HG02623 (cell line): ENCODE measurements around the gene PDZD2.
A peak's percentile ranks its signal among the peaks of the same experiment; 100 is the strongest.
"Not testable (repeated sequence)": the region's sequence is repeated elsewhere in the genome, so short reads cannot be mapped to it uniquely, and the experiment has no call there.

Experiments
- ATAC-seq: cut with Tn5 transposase; IDR thresholded peaks from one replicate; pipeline ENCODE4 v1.9.1; 2021; ENCODE audit warnings: moderate library complexity; ENCODE audit not compliant: unreplicated experiment

Gene PDZD2

DNA sequence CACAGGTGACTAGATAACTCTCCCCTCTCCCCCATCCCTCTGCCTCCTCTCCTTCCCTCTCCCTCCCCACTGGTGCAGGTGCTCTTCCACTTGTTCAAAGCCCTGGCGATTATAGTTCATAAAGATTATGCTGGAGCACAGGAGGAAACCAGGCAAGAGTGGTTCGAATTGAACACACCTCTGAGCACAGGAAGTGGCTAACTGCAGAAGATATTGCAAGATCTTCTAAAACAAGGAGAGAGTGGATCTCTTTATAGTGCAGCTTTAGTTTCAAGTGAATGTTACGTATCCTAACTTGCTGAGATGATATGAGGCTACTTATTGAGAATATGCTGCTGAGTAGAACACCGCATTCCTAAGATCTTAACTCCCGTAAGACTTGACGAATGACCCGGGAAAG is 356.8 kb downstream of the PDZD2 start:
- ATAC-seq, result no peak

DNA sequence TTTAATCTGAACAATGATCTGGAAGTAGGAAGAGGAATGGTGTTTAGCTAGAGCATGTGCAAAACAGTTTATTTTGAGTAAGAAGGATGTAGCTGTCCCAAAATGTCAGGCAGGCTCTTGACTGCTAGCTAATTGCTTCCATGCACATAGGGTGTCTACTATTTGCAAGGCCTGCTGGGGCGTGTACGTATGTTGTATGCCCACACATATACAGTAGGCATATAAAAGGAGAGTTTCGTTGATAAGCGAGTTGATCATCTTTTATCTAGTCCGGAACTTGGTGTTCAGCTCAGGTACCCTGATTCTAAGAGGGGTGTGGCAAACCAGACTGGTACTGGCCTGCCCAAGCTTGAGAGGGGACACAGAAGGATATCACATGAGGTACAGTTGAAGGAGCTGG is 358.0 kb downstream of the PDZD2 start:
- ATAC-seq, result no peak

DNA sequence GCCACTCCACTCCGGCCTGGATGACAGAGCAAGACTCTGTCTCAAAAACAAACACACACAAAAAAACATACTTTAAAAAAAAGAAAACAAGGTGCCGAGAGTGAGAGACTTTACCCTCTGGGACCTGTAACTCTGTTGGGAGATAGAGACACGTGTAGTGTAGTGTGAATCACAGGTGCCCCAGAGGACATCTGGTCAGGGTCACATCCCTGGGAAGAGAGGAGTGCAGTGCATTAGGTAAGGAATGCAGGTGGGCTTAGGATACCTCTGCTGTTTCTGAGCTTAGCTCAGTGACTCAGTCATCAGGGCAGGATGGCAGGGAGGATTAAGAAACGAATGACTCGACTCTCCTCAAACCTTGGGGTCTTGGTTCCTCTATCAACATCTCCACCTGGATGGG is 360.5 kb downstream of the PDZD2 start:
- no peak for ATAC-seq

DNA sequence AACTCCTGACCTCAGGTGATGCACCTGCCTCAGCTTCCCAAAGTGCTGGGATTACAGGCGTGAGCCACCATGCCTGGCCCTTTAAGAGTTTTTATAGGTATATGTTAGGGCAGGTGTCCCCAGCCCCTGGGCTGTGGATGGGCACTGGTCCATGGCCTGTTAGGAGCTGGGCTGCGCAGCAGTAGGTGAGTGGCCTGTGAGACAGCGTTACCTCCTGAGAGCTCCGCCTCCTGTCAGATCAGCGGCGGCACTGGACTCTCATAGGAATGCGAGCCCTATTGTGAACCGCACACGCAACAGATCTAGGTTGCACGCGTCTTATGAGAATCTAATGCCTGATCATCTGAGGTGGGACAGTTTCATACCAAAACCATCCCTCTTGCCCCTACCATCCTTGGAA is 361.8 kb downstream of the PDZD2 start:
- no peak for ATAC-seq

DNA sequence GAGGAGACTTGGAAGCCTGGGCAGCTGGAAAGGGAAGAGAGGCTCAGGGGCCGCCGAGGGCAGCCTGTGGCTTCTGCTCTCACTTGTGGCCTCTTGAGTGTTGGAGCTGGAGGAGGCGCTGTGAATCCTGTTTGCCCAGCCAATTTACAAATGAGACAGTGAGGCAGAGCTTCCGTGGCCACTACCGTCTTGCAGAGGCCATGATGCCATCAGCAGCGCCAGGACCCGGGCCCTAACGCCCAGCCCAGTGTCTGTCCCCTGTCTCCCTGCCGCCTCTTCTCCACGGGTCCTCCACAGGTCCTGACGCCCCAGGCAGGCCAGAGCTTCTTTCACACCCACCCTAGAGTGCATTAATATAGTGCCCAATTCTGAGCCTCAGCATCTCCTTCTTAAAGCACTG is 362.4 kb downstream of the PDZD2 start:
- ATAC-seq, result no peak

DNA sequence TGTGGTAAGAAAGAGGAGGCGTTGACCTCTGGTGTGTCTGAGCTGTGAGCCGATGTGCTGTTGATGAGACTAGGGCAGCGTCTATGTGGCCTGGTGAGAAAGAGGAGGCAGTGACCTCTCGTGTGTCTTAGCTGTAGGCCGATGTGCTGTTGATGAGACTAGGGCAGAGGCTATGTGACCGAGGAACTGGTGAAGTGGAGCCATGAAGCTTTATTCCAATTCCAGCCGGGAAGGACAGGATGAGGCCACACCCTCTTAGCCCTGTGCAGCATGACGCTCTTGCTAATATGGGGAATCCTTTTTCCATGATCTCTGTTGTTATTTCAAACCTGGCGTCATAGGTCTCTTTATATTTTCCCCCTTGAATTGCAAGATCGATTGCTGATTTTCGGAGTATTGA is 362.8 kb downstream of the PDZD2 start:
- ATAC-seq, result no peak

DNA sequence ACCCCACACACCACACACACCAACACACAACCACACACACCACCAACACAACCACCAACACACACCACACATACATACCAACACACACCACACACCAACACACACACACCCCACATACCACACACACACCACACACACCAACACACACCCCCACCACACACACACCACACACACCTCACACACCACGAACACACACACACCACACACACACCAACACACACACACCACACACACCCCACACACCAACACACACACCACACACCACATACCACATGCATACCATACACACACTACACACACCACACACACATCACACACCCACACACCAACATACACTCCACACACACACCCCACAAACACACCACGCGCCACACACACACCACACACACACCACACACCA is 363.8 kb downstream of the PDZD2 start:
- ATAC-seq, result no peak

DNA sequence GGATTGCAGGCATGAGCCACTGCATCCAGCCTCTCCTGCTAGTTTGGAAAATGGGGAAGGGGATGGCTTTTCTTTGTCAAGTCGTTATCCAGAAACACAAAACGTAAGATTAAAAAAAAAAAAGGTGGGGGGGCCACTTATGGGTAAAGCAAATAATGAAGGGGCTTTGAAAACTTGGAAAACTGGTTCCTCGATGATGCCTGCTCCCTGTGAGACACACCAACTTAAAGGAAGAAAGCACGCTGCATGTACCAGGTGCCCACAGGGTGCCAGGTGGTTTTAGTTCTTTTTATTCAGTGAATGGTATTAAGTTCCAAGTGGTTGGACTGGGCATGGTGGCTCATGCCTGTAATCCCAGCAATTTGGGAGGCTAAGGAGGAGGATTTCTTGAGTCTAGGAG is 365.1 kb downstream of the PDZD2 start:
- no peak for ATAC-seq

DNA sequence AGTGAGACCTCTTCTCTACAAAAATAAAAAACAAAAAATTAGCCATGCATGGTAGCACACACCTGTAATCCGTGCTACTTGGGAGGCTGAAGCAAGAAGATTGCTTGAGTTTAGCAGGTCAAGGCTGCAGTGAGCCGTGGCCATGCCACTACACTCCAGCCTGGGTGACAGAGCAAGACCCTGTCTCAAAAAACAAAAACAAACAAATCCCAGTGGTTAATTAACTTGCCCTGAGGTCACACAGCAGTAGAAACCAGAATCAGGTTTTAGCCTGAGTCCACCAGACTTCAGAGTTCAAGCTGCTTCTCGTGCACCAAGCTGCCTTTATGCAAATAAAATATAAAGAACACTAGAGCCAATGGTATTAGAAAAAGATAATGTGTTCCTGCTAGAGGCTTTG is 365.5 kb downstream of the PDZD2 start:
- ATAC-seq, result peak; percentile 51

DNA sequence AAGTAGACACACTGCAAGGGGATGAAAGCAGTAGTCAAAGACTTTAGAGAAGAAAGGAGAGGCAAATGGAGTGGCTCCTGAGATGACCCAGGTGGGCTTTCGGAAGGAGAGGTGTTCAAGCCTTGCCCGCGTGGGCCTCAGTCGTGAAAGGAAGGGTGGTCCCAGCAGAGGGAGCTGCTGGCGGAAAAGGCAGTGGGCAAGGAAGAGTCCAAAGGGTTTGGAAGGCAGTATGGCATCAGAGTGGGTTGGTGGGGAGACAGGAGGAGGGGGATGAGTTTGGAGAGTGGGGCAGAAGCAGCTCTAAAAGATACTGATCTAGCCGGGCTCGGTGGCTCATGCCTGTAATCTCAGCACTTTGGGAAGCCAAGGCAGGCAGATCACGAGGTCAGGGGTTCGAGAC is 369.8 kb downstream of the PDZD2 start:
- ATAC-seq, result no peak

DNA sequence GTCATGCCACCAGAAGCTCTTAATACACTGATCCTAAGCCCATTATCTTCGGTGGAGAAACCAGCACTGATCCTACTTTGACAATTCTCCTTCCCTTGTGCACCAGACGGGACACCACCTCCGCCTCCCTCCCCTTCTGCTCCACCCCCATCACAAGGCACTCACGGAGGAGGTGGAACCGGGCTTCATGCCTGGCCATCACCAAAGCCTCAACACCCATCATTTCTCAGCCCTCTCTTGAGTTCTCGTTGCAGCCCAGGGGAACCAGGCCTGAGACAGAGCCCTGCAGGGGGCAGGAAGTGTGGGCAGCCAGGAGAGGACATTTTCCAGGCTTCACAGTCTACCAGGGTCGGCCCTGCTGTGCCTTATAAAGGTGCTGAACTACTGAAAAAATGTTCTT is 374.7 kb downstream of the PDZD2 start:
- ATAC-seq, result no peak

DNA sequence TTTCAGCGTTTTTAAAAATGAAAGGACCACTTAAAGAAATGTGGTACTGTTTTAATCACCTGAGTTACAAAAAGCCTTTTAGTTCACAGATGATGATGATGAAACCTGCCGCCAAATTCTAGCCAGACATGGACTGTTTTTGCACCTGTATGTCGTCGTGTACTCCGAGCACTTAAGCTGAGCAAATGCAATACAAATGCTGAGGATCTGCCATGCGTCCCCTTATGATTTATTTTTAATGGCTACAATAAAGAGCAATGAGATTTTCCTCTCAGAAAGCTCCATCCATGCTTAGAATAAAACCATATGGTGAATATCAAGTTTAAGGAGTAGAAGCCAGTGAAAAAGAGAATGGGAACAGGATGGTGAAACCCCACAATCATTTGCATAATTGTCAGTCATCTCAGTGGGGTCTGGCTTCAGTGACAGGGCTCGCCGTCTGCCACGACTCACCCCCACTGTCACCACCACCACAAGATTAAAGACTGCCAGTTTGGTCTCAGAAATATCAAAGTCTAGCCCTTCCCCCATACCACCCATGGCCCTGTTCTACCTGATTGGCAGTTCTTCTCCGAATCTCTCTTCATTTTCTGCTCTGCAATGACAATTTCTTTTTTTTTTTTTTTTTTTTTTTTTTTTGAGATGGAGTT is 375.3 kb downstream of the PDZD2 start:
- no peak for ATAC-seq

DNA sequence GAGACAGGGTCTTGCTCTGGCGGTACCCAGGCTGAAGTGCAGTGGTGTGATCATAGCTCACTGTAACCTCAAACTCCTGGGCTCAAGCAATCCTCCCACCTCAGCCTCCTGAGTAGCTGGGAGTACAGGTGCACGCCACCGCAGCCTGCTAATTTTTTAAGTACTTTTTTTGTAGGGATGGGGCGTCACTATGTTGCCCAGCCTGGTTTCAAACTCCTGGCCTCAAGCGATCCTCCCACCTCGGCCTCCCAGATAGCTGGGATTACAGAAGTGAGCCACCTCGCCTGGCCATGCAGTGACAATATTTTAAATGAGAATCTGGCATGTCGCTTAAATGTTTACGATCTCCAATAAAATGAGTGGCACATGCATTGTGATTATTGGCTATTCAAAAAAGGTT is 376.3 kb downstream of the PDZD2 start:
- not testable (repeated sequence) for ATAC-seq

DNA sequence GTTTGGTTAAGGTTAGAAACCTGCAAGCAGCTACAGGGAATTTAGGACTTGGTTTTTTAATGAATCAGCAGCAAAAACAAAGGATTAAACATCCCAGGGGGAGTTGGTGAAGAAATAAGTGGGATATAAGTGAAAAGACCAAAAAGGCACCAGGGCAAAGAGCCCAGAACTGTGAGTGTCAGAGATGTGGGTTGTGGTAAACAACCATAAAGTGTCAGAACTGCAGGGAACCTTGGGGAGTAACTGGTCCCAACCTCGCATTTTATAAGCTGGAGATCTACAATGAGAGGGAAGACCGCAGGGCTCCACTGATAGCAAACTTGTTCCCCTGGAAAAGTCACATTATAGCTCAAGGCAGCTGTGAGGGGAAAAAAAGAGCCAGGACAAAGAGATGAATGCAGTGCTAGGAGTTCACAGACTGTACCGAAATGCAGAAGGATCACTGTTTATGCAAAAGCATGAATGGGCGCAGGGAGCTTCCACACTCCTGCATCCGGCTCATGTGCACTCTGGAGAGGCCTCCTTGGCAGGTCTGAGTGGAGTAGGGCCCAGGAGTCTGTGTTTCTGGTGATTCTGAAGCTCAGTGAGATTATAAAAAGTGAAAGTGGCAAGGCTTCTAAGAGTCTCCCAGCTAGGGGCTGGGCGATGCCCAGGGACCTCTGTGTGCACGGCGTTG is 378.9 kb downstream of the PDZD2 start:
- ATAC-seq, result no peak

DNA sequence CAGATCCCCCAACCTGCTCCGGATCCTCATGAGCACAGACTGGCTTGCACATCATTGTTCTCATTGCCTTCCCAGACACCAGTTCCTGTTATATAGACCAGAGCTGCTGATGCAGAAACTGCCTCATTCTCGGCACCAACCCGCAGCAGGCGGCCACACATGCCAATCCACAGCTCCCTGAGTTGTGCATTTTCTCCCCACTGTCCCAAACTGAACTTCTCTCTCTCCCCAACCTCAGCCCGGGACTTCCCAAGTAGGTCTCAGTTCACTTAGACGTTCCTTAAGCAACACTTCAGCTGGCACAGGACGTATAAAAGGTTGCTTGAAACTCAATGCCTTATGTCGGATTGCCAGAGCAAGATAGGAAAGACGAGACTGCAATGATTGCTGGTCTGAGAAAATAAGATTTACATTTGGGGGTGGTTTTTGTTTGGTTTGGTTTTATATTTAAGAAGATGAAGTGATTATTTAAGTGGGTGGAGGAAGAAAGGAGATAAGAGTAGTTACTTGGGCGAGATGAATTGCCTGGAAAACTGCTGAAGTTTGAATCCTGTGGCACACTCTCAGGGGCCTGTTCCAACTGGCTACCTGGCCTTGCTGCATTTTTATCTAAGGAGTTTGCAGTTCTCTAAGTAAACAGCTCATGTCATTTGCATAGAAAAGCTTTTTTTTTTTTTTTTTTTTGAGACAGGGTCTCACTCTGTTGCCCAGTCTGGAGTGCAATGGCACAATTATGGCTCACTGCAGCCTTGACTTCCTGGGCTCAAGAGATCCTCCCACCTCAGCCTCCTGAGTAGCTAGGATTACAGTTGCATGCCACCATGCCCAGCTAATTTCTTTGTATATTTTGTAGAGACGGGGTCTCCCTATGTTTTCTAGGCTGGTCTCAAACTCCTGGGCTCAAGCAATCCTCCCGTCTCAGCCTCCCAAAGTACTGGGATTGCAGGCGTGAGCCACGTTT is 379.8 kb downstream of the PDZD2 start:
- no peak for ATAC-seq

DNA sequence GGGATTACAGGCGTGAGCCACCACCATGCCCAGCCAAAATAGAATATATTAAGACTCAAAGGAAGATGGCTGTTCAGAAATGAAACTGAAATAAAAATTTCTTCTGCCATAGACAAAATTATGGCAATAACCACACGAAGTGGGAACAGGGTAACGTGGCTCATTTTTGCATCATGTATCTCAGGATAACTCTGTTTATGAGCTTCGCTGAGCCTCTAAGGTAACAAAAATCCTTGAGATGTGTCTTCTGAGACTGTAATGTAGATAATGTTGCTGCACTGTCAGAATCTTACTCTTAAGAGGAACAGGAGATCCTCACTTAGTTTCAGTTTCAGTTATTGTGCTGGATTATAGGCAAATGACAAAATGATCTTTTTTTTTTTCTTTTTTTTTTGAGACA is 381.3 kb downstream of the PDZD2 start:
- ATAC-seq, result peak; percentile 69

DNA sequence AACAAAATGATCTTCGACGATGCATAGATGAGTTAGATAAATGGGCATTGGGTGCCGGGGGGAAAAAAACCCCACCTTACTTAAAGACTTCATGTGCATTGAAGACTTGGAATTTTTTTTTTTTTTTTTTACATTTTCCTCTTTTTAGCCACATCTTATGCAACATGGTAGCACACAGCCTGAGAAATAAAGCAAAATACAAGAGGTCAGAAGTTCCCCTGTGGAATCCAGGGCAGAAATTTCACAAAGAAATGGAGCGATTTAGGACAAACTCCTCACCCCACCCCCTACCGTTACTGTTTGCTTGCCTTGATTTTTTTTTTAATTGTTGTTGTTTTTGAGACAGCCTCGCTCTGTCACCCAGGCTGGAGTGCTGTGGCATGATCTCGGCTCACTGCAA is 382.0 kb downstream of the PDZD2 start:
- ATAC-seq, result no peak

DNA sequence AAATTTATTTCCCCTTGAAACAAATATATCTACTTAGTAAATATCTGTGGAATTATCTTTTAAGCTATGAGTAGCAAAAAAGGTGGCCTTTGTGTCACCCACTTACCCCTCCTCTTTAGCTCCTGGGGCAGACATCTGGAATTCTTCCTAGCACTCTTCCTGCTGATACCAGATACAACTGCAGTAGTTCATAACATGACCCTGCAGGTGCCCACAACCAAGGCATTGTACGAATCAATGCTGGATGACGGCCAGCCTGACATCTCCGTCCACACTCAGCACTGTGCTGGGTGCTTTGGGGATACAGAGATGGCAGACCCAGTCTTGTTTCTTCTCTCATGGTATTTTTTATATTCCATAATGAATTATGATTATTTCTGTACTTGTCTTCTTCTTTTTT is 382.8 kb downstream of the PDZD2 start:
- ATAC-seq, result no peak

DNA sequence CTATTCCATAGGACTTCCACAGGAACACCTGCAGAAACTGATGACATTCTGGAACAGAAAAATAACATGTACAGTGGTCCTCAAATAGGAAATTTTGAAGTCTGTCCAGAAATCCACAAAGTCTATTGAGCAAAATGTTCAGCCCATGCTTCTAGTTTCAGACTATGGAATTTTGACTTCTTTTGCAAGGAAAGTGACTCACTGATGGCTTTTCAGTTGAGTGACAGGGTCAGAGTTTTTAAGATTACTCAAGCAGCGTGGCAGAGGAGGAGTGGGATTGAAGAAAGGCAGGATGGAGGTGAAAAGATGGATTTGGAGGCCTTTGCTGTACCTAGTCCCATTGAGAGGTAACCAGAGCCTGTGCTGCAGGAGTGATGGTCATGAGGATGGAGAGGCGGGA is 383.7 kb downstream of the PDZD2 start:
- no peak for ATAC-seq

DNA sequence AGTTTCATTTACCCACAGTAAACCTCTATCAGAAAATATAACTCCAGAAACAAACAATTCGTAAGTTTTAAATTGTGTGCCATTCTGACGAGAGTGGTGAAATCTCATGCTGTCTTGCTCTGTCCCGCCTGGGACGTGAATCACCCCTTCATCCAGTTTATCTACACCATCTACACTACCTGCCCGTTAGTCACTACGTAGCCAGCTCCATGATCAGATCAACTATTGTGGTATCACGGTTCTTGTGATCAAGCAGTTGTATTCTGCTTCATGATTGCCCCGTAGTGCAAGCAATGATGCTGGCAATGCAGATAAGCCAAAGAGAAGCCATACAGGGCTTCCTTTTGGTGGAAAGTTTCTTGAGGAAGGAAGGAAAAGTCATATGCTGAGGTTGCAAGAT is 384.9 kb downstream of the PDZD2 start:
- ATAC-seq, result no peak

DNA sequence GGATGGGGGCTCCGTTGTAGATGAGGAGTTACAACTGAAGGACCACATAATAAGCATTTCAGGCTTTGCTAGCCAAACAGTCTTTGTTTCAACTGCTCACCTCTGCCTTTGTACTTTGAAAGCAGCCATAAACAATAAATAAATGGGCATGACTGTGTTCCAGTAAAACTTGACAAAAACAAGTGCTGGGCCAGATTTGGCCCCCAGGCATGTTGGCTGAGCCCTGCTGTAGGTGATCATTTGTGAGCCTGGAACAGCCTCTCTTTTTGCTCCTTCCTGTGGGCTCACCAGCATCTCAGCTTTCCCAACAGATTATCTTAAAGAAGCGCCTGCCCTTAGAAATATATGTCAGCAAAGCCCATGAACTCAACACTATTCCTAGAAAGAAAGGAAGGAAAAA is 385.8 kb downstream of the PDZD2 start:
- no peak for ATAC-seq
